ENCODE results near the gene PHF2. TPM values are rescaled to one million over a fixed set of nuclear protein-coding genes. Genes with fewer than 3 reads are reported as not detected.

The PHF2 gene
- total and polyA plus RNA-seq, 9 of the 15 experiments (the other 6 are each of a cell fraction or from before 2014, with no cell fraction given): 0.37 to 14.4 (median 8.1) TPM

DNA sequence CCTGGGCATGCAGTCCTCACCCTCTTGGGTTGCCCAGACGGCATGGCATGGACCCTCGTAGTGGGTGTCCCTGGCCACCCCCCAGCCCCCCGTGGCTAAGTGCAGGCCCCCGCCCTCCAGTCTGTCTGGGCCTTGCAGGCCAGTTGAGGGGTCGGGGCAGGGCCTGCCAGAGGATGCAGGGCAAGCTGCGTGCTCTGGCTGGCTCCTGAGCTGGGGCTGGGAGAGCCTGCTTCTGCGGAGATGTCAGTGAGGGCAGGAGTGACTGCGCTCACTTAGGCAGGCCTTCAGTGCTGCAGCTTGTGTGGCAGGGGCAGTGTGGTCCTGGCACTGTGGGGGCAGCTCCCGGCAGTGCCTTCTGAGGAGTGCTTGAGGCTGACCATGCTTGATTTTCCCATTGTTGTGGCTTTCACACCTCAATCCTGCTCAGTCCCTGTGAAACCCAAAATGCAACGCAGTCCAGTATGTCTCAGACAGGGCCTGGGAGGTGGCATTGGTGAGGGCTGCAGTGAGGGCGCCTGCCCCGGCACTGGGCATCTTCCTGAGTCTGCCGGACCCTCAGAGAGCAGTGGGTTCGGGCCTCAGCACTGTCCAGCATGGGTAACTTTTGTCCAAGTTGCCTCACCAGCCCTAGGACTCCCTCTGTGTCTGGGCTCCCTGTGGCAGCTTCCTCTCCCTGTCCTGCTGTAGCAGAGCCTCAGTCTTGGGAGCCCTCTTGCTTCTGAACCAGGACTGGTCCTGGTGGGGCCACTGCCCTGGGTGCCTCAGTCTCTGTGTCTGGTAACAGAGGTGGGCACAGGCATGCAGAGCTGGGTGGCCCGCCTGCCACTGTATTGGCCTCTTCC lies 93.0 kb downstream of the PHF2 start (continued):
- TF ChIP-seq DMBX1 (CRISPR knock-in tag; IDR thresholded peaks at IDR 0.05; ENCODE audit: borderline replicate concordance) (no peak), TAF7 (tag; IDR thresholded peaks at IDR 0.05) (no peak), PHF21A (IDR thresholded peaks at IDR 0.05; ENCODE audit: borderline replicate concordance, low read depth) (no peak)
- TF ChIP-seq, protein P1, sequence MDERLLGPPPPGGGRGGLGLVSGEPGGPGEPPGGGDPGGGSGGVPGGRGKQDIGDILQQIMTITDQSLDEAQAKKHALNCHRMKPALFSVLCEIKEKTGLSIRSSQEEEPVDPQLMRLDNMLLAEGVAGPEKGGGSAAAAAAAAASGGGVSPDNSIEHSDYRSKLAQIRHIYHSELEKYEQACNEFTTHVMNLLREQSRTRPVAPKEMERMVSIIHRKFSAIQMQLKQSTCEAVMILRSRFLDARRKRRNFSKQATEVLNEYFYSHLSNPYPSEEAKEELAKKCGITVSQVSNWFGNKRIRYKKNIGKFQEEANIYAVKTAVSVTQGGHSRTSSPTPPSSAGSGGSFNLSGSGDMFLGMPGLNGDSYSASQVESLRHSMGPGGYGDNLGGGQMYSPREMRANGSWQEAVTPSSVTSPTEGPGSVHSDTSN (CRISPR knock-in tag; IDR thresholded peaks at IDR 0.05; ENCODE audit: low read depth): no peak
- TF ChIP-seq, protein P1 (tag; conservative IDR thresholded peaks at IDR 0.05; ENCODE audit: low read depth): no peak

DNA sequence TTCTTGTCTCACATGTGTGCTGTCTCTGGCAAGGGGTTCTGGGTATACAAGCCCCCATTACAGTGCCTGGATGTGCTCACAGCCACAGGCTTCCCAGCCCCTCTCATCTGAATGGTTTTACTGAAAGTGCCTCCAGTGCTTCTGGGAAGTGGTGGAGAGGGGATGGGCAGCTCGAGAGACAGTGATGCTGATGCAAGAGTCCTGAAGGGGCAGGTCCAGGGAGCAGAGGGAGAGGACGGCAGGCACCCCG lies 93.5 kb downstream of the PHF2 start:
- TF ChIP-seq ETV5 (CRISPR knock-in tag; IDR thresholded peaks at IDR 0.05; ENCODE audit: low read depth) (no peak), SLC30A9 (CRISPR knock-in tag; IDR thresholded peaks at IDR 0.05) (no peak), SRSF3 (IDR thresholded peaks at IDR 0.05; ENCODE audit: insufficient read depth, low read length) (no peak), NRF1 (conservative IDR thresholded peaks at IDR 0.05 in 1 of 2, IDR thresholded peaks at IDR 0.05 in 1 of 2) (no peak), ELF1 (tag; IDR thresholded peaks at IDR 0.05) (no peak), ZNF282 (CRISPR knock-in tag; IDR thresholded peaks at IDR 0.05) (no peak), PHB2 (IDR thresholded peaks at IDR 0.05; ENCODE audit: low read depth) (no peak), ATF1 (CRISPR knock-in tag; IDR thresholded peaks at IDR 0.05) (no peak), ATF1 (tag; IDR thresholded peaks at IDR 0.05) (no peak), FOSL1 (tag; conservative IDR thresholded peaks at IDR 0.05) (no peak), PHB (CRISPR knock-in tag; IDR thresholded peaks at IDR 0.05) (no peak), STAT5A (IDR thresholded peaks at IDR 0.05; ENCODE audit: borderline replicate concordance, low read length) (no peak)
- TF ChIP-seq, protein P2, sequence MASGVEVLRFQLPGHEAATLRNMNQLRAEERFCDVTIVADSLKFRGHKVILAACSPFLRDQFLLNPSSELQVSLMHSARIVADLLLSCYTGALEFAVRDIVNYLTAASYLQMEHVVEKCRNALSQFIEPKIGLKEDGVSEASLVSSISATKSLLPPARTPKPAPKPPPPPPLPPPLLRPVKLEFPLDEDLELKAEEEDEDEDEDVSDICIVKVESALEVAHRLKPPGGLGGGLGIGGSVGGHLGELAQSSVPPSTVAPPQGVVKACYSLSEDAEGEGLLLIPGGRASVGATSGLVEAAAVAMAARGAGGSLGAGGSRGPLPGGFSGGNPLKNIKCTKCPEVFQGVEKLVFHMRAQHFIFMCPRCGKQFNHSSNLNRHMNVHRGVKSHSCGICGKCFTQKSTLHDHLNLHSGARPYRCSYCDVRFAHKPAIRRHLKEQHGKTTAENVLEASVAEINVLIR (CRISPR knock-in tag; IDR thresholded peaks at IDR 0.05): no peak
- no peaks in the 10 kb centered on the region for H3K9me3 ChIP-seq (replicated peaks; ENCODE audit: control insufficient read depth, insufficient read depth, low read depth, low read length)
- no peaks in the 10 kb centered on the region for H3K79me2 ChIP-seq (ENCODE audit: control insufficient read depth, insufficient read depth, low read length)
- no peak overlapping the region for H3K4me3 ChIP-seq
- CTCF ChIA-PET (ENCODE audit: low intra/inter-chr PET ratio): no interaction called here
- H4K20me1 ChIP-seq (replicated peaks; ENCODE audit: control insufficient read depth, insufficient read depth, low read length): peaks cover 13% of the 10 kb centered on the region
- H3K4me1 ChIP-seq (replicated peaks in 1 of 2; ENCODE audit: control insufficient read depth in 2 of 2, insufficient read depth in 2 of 2, low read length in 2 of 2): peaks cover 7 to 35% of the 10 kb centered on the region in 2 experiments; a peak in 4 of 5 replicates
- peaks cover 7% of the 10 kb centered on the region; the same call in 1 of the 3 replicates for H3K36me3 ChIP-seq (ENCODE audit: control insufficient read depth, insufficient read depth, low read length)
- POLR2A ChIA-PET: no interaction called here
- intact Hi-C loops (cut with micrococcal nuclease): loop anchor here (10.0 kb wide), 1 partner anchor 95 kb away; the partner anchor contains the start of gene PHF2
- no TSS peak for BruUV-seq (replicated peaks)
- DNase-seq (ENCODE audit: extremely low read depth in 1 of 4, low spot score in 3 of 4) (no peak), FAIRE-seq (no peak), ATAC-seq (no peak)
- no peak overlapping the region for H3K9ac ChIP-seq (ENCODE audit: insufficient read depth in 1 of 2, low read depth in 2 of 2, low read length in 2 of 2)
- no peak overlapping the region for H3K4me2 ChIP-seq (ENCODE audit: insufficient read depth, low read length)
- in situ Hi-C loops (cut with MboI): no loop called here
- WGBS (ENCODE audit: insufficient coverage, low coverage, missing lambda C conversion rate): 60% methylated on average over 3 of the region's 3 CpGs
- H3K9me1 ChIP-seq (ENCODE audit: control insufficient read depth, insufficient read depth, low read length): no peaks in the 10 kb centered on the region
- no peak overlapping the region for H2AFZ ChIP-seq (ENCODE audit: low read depth, low read length)
- no peaks in the 10 kb centered on the region for H3K27me3 ChIP-seq (ENCODE audit: control insufficient read depth in 2 of 2, insufficient read depth in 2 of 2, low read length in 2 of 2)
- H3K27ac ChIP-seq (ENCODE audit: extremely low read depth, low read depth, low read length): no peak overlapping the region
